AG04449 (cell line): Measurements from ENCODE around the gene WWC2.

Source experiments
- CTCF ChIA-PET: fragments of 350-600 bp; formaldehyde crosslinking; extraction: SDS; loops from one replicate; lab custom pipeline; 2021; ENCODE audit warnings: antibody characterized with exemption; lab: Yijun Ruan, JAX
- POLR2A ChIA-PET: fragments of 400-600, 350-600 bp; formaldehyde crosslinking; extraction: SDS; loops from one replicate; lab custom pipeline; 2020; ENCODE audit warnings: antibody characterized with exemption, inconsistent platforms; lab: Yijun Ruan, JAX
- DNase-seq: peaks from one replicate; pipeline ENCODE4 v3.0.0-alpha.2; 2010; ENCODE audit warnings: low read depth, low spot score
- H3K4me3 ChIP-seq: 2 replicates; pipeline ENCODE4 v1.5.1; 2011; ENCODE audit warnings: low read depth, mild to moderate bottlenecking, control low read depth, low read length
- TF ChIP-seq, protein P1 (sequence below): IDR thresholded peaks from one replicate; pipeline ENCODE4 v1.5.1; 2011; ENCODE audit warnings: mild to moderate bottlenecking, moderate library complexity, low read length, control low read depth, inconsistent platforms; ENCODE audit not compliant: insufficient read depth; ENCODE audit errors: missing control alignments

Gene WWC2

DNA sequence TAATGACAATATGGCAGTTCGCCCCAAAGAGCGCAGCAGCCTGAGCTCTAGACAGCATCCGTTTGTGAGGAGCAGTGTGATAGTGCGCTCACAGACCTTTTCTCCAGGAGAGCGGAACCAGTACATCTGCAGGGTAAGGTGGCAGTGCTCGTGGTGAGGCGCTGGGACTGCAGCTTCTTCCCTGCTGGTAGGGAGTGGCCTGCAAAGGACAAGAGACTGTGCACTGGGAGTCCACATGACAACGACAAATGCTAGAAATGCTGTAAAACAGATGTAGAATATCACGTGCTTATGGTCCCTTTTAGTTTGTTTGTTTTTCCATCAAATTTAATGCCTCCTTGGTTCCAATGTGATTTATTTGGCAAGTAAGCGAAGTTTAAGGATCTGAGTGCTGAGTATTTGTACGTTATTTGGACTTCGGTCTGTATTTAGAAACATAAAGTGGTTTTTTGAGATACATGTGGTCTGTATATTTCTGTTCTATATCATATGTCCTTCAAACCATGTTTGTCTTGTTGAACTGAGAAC lies 185.3 kb downstream of the WWC2 start:
- DNase-seq, result no peak
- CTCF ChIA-PET, result interaction anchor here (1.2 to 4.2 kb wide), 4 partner anchors 23 to 346 kb away, joined by 4 to 18 read pairs (median 7); no protein-coding TSS in a partner anchor
- TF ChIP-seq, protein P1, sequence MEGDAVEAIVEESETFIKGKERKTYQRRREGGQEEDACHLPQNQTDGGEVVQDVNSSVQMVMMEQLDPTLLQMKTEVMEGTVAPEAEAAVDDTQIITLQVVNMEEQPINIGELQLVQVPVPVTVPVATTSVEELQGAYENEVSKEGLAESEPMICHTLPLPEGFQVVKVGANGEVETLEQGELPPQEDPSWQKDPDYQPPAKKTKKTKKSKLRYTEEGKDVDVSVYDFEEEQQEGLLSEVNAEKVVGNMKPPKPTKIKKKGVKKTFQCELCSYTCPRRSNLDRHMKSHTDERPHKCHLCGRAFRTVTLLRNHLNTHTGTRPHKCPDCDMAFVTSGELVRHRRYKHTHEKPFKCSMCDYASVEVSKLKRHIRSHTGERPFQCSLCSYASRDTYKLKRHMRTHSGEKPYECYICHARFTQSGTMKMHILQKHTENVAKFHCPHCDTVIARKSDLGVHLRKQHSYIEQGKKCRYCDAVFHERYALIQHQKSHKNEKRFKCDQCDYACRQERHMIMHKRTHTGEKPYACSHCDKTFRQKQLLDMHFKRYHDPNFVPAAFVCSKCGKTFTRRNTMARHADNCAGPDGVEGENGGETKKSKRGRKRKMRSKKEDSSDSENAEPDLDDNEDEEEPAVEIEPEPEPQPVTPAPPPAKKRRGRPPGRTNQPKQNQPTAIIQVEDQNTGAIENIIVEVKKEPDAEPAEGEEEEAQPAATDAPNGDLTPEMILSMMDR, result no peak
- POLR2A ChIA-PET, result no interaction called here
- no peak overlapping the region for H3K4me3 ChIP-seq

DNA sequence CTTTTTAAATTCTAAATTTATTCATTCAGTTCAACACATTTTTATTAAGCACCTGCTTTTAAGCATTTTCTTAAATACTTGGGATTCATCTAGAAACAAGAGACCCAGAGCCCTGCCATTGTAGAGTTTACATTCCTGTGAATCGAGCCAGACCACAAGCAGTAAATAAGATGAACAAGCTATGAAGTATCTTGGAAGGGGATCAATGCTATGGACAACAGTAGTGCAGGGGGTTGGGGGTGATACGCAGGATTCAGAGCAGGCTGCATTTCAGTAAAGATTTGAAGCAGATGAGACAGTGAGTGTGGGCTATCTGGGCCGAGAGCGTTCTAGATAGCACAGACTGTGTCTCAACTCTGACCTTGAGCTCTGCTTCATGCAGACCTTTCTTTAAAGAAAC lies 185.9 kb downstream of the WWC2 start:
- peak; percentile 38 for DNase-seq
- H3K4me3 ChIP-seq, result no peak overlapping the region
- CTCF ChIA-PET, result interaction anchor here (0.7 to 4.2 kb wide), 4 partner anchors 13 to 346 kb away, joined by 3 to 18 read pairs (median 6); no protein-coding TSS in a partner anchor
- POLR2A ChIA-PET, result no interaction called here
- TF ChIP-seq, protein P1, result no peak

DNA sequence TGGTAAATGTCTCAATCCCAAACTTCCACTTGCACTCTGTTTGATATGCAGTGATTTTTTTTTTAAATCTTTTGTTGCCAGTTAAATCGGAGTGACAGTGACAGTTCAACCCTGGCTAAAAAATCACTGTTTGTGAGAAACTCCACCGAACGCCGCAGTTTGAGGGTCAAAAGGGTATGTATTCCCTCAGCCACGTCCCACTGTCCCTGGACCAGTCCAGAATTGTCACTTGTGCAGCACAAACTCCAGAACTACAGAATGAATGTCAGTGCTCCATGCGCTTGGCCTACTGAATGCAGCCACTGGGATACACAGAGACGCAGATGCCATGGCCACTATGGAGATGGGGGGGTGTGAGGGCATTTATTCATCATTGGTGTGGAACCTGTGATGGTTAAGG lies 186.8 kb downstream of the WWC2 start:
- TF ChIP-seq, protein P1, result no peak
- POLR2A ChIA-PET, result no interaction called here
- CTCF ChIA-PET, result no interaction called here

DNA sequence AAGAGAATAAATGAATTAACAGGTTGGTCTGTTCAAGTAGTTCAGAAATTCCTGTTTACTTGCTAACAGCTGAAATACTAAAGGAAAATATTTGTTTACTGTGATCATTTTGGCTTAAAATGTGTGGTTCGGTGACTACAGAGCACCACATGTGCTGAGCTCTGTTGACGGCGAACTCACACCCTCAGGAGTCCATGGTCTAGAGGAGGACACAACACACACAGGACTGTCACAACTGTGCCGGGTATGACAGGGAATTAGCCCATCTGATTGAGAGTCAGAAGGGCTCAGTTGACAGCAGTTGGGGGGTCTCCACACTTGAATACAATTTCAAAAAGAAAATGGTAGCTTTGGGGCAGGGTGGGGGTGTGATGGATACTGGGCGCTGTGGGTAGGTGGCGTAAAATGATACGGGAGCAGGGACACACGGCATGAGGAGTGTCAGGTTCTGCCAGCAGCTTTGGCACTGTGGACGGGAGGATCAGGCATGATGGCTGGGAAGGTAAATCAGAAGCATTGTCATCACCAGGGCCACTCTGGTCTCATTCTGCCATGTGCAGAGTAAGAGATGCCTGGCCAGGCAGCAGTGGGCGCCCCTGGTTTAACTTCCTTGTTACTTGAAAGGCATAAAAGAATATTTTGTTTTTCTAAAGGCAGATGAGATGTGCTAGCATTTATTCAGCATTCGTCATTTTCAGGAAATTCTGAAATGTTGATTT lies 187.7 kb downstream of the WWC2 start:
- ChIA-PET POLR2A (no interaction called here), CTCF (interaction anchor here (1.2 kb wide), 1 partner anchor 25 kb away, joined by 4 read pairs; no protein-coding TSS in a partner anchor)
- no peak overlapping the region for H3K4me3 ChIP-seq
- TF ChIP-seq, protein P1, result no peak
- DNase-seq, result no peak

More for the DNA sequence above, 186.8 kb downstream of the WWC2 start:
- no peak overlapping the region for H3K4me3 ChIP-seq
- DNase-seq, result no peak

DNA sequence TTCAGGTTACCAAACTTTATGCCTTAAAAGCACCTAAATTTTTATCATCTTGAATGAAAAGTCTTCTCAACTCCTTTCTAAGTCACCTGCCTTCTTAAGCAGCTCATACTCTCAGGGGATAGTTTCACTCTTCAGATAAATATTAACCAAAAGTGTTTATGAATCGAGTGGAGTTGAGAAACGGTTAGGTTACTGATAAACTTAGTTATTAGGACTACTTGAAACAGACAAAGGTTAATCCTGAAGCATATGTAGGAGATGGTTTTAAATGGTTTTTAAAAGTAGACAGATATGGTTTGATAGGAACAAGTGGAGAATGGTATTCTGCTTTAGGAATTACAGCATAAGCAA lies 188.2 kb downstream of the WWC2 start:
- CTCF ChIA-PET, result interaction anchor here (1.2 kb wide), 1 partner anchor 26 kb away, joined by 4 read pairs; no protein-coding TSS in a partner anchor
- H3K4me3 ChIP-seq, result no peak overlapping the region
- no peak for DNase-seq
- POLR2A ChIA-PET, result no interaction called here
- TF ChIP-seq, protein P1, result no peak

DNA sequence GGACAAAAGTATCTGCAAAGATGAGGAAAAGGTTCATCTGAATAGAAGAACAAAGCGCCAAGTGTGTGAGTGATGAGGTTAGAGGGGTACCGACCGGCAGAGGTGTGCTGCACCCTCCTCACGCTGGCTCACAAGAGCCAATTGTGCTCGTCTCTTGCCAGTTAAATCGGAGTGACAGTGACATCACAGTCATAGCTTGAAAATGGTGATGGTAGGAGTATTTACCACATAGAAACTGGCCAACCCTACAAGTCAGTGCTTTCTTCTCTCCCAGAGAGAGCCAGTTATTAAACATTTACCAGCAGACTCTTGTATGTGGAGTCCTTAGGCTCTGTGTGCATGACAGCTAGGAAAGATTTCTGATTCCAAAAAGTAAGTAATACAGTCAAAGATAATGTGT lies 188.6 kb downstream of the WWC2 start:
- POLR2A ChIA-PET, result no interaction called here
- CTCF ChIA-PET, result interaction anchor here (0.6 to 1.2 kb wide), 2 partner anchors 26 to 65 kb away, joined by 3 to 4 read pairs; no protein-coding TSS in a partner anchor
- TF ChIP-seq, protein P1, result no peak
- no peak for DNase-seq
- no peak overlapping the region for H3K4me3 ChIP-seq
